Stimulated activated CD4-positive, alpha-beta T cell treated with anti-CD3 and anti-CD28 coated beads, TNF-alpha, amount 100 ng/mL, for 24 hours (primary cell): ENCODE results near the gene TFAP2B.

ENCODE experiments used
- DNase-seq, 3 experiments: peaks; one replicate each; pipeline ENCODE4 v3.0.0-alpha.2; 2020; ENCODE audit warnings: low read depth in 3 of 3

The TFAP2B gene

DNA sequence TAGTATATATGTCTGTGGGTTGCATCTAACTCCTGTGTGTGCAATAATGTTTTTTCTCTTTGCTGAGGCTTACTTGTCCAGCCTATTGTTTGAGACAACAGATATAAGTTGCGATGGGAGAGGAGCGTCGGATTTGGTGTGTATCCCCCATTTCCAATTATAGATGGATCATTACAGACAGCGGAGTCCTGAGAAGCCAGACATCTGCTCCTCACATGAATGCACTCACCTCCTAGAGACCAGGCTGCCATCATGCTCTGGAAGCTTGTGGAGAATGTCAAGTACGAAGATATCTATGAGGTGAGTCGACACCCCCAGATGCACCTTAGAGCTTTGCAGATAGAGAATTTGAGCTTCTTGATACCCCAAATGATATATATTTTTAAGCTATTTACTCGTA, at the start of gene TFAP2B:
Gene TFAP2B (plus strand): TSS at position 199 of the 400 bp plus-strand sequence. CDS start 21 bp downstream, at position 220.
- DNase-seq: no peak

DNA sequence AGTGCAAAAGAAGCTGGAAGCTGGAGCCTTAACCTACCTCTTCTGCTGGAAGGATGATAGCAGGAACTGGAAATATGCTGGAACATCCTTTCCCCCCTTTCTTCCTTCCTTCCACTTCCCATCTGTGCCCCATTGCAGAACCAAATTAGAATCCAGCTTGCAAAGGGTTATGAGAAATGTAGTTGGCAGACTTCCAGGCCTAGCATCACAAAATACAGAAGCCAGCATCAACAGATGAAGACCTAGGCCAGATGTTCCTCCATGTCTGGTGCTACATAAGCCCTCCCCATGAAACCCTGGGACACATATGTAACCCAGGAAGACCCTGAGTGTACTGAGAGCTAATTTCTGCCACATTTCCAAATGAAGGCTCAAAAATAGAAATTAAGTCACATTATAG, 40.0 kb upstream of the TFAP2B start:
- DNase-seq: no peak

- no peak for DNase-seq
Measured at GRCh38 chr6:50780382-50780781, 38.3 kb upstream of the TFAP2B start.

GRCh38 chr6:50785921-50786320, 32.8 kb upstream of the TFAP2B start:
- no peak for DNase-seq

DNA sequence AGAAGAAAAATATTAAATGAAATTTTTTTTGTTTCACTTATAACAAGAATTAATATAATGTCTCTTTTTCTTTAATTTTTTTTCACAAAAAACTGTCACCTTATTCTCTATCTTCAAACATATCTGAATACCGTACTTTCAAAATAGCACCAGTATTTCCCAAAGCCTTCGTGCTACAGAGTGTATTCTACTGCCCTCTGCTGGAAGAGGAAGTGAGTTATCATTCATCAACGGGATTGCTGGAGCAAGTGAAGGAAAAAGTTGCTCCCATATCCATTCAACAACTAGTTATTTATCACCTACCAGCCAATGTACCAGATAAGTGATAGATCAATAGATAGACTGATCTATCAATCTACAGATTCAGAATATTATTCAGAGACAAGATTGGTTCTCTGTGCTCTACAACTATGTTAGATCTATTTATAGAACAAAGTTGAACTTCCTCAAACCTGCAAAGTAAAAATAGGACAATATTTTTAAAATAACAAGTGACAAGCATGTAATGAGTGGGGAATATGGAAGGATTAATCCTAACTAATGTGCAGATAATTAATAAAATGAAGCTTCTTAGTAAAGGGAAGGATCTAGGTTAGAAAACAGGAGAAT, 26.7 kb upstream of the TFAP2B start:
- no peak for DNase-seq

GRCh38 chr6:50792771-50793170, 25.9 kb upstream of the TFAP2B start:
- DNase-seq: no peak

- no peak for DNase-seq
Measured at GRCh38 chr6:50795574-50795973, 23.1 kb upstream of the TFAP2B start.

DNA sequence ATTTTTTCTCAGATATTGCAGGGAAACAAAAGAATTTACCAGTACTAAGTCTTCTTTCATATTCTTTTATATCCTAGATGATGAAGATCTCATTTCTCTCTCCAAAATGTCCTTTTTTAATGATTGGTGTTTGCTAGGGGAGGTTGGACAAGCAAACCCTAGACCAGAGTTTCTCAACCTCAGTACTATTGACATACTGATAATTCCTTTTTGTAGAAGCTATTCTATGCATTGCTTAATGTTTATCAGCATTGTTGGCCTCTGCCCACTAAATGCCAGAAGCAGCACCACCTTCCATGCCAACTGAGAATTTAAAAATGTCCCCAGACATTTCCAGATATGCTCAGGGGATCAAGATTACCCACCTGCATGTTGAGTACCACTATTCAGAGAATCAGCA, 14.4 kb upstream of the TFAP2B start:
- DNase-seq: no peak

- DNase-seq: no peak
Measured at GRCh38 chr6:50807035-50807434, 11.6 kb upstream of the TFAP2B start.

DNA sequence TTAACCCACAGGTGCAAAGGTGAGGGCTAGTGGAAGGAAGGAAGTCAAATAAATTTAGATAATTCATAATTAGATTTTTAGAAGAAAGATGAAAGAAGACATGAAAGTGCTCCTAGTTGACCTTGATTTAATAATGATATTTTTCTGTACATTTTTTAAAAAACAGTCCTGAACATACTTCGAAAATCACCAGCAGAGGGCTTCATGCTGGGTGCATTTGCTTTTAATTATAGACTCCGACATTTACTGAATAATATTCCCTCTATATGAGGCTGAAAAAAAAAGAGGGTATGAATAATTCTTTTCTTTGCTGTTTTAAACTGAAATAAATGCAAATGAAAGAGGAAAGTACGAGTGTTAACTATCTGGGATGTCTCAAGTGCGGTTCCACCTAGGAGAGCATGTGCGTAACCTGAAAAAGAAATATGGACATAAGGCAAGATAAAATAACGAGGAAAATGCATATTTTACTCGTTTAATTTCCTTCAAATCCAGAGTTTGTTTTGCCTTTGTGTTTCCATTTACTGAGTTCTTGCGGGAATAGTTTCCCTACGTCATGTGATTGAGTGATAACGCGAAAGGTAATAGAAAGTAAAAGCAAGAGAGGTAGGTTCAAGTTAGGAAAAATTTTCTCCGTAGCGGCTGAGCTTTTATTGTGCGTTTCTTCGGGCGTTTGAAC, 3.1 kb upstream of the TFAP2B start:
- DNase-seq: no peak

DNA sequence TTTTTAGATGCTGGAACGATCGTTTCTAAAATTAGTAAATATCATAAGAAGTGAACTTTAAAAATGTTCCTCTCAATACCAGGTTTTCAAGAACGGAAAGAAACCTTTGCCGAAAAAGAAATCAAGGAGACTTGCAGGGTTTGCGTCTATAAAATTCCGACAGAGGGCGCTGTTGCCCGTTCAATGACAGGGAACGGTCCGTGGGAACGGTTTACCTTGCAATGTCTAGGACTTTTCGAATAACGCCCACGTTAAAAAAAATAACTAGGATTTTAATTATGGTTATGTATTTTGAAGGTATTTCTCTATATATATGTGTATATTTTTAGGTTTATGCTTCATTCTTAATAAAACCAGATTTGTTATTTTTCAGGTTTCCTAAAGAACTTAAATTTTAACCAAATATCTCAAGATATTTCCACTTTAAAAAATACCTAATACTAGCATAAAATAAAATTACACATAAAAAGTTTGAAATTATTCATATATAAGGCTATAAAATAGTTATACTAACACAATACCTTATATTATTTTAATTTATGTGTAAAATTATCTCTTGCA, 2.5 kb upstream of the TFAP2B start:
- peak; percentile 30 to 61 (median 36) for DNase-seq

- no peak for DNase-seq
Measured at GRCh38 chr6:50816947-50817645, 1.6 kb upstream of the TFAP2B start.

DNA sequence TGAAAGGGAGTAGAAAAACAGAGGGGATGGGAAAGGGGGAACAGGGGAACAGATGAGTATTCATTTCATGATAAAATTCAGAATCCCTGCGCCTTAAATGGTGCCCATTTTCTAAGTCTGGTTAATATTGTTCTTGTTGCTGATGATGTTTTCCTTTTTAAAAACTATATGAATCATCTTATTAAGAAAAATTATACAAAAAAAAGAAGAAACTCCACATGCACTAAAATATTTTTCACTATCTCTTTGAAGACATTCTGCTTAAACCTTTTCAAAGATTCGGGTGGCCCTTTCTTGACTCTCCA, 1.1 kb upstream of the TFAP2B start:
- no peak for DNase-seq

DNA sequence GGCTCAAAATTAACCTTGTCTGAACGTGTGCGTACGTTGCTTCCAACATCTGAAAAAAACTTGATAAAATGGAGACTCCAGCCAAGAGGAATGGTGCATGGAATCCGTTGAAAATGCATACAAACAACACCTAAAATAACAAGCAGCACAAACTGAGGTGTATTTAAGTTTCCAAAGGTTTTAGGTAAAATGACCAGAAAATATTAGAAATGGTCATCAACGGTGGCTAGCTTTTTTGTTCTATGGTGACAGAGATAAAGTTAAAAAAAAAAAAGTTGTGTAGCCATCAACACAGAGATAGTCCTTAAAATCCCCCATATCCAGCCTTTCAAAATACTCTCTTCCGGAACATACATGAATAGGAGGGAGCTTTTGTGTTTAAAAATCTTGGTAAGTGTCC, 651 bp upstream of the TFAP2B start:
- DNase-seq: no peak

GRCh38 chr6:50819466-50819903, 814 bp downstream of the TFAP2B start:
- no peak for DNase-seq

DNA sequence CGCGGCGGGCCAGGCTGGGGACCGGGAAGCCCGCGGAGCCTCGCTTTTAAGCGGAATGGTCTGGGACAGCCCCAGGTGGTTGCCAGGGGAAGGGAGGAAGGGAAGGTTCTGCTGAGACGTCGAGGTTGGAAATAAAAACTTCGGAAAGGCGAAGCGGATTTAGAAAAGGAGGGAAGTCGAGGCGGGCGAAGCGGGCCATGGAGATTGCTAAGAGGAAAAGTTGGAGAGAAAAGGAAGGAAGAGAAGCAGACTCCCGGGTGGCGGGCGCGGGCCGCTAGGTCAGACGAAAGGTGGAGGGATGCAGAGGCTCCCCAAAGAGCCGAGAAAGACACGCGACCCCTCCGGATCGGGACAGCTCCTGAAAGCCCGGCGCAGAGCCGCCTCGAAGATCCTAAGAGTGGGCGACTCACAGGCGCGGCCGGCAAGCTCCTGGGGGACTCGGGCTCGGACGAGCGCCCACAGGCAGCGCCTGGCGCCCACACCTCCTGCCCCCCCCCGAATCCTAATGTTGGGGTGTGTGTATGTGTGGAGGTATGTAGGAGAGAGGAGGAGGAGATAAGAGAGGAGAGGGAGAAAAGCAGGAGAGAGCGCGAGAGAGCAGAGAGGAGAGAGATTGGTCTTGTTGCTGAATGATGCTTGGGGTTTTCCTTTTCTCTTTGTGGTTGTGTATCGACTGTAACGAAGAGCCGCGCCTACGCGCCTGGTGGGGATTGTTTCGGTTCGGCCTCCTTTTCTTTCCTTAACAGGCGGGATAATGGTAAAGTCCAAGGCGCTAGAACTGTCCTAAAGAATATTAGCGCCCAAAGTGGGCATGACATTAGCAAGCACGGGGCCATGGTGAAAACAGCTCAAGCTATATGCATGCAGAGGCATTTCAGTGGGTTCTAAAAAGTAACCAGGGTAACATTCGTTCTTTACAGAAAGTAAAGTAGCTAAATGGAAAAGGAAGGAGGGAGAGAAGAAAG, 1.5 kb downstream of the TFAP2B start:
- no peak for DNase-seq

DNA sequence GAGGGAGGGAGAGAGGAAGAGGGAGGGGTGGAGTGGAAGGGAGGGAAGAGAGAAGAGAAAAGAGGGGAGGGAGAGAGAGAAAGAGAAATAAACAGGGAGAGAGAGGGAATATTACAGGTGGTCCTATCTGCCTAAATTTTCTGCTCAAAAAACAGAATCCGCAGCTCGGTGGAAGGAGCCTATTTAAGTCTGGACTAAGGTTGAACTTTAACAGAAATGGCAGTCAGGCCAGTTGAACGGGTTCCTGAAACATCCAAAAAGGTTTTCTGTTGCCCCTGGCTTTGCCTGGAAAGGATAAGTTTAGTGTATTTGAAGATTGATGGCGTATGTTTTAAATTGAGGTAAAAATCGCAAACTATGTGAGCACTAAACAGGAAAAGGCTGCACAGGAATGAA, 2.2 kb downstream of the TFAP2B start:
- DNase-seq: no peak

DNA sequence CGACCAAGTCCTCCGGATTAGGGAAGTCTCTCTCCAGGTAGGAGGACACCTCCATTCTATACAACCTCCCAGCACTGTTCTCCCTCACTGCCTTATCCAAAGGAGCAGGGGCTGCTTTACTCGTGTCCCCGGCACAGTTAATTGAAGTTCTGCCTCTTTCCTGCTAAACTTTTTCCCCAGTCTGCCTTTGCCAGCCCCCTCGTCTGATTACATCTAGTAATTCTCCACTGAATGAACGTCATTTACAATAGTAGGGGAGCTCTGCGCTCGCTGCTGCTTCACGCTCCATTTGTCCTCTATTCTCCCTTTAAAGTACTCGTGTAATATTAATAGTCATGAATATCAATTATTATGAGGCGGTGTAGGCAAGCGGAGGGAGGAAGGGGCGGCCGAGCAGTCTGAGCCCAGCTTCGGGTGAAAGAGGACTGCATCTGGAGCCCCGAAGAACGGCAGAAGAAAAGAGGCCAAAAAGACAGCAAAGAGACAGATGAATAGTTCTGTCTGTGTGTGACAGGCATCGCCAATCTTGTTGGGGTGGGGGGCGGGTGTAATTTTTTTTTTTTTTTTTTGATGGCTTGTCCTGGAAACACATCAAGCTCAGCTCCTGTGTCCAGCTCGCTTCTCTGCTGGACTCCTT, 2.9 kb downstream of the TFAP2B start:
- DNase-seq: no peak

DNA sequence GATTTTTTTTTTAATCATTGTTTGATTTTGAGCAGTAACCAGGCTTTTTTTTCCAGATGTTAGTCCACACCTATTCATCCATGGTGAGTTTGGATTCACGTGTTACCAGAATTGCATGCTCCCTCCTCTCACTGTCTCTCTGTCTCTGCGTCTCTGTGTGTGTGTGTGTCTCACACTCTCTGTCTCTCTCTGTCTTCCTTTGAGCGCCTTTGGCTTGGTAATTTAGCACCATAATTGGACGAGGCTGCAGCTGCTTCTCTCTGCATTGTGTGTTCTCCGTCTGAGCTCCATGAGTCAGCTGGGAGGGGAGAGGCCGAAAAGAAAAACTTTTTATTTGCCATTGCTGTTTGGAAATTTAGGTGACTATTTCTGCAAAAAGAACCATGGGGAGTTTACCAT, 3.4 kb downstream of the TFAP2B start:
- no peak for DNase-seq

DNA sequence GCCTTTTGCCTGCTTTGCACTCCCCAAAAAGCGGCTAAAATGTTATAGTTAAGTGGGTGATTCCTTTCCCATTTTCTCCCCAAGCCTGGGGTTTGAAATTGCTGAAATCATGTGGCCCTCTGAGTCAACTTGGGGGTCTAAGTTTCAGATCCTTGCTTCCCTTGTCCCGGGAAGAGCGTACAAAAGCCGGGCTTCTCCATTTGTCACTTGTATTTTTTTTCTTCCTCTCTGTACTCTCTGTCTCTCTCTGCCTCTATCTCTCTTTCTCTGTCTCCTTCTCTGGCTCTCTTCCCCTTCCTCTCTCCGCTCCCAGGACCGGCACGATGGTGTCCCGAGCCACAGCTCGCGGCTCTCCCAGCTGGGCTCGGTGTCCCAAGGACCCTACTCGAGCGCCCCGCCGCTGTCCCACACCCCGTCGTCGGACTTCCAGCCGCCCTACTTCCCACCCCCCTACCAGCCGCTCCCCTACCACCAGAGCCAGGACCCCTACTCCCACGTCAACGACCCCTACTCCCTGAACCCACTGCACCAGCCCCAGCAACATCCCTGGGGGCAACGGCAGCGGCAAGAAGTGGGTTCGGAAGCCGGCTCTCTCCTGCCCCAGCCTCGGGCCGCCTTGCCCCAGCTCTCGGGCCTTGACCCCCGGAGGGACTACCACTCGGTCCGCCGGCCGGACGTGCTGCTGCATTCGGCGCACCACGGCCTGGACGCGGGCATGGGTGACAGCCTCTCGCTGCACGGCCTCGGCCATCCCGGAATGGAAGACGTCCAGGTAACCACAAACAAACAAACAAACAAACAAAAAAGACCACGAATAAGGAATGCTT, 4.6 kb downstream of the TFAP2B start:
- no peak for DNase-seq
